Midbrain (tissue), 1 donor: ENCODE measurements around the gene SRM.
"Not testable (repeated sequence)": the region's sequence is repeated elsewhere in the genome, so short reads cannot be mapped to it uniquely, and the experiment has no call there.

Source experiments
- DNase-seq: peaks from one replicate; lab custom pipeline; 2025; lab: John Stamatoyannopoulos, UW

SRM gene

DNA sequence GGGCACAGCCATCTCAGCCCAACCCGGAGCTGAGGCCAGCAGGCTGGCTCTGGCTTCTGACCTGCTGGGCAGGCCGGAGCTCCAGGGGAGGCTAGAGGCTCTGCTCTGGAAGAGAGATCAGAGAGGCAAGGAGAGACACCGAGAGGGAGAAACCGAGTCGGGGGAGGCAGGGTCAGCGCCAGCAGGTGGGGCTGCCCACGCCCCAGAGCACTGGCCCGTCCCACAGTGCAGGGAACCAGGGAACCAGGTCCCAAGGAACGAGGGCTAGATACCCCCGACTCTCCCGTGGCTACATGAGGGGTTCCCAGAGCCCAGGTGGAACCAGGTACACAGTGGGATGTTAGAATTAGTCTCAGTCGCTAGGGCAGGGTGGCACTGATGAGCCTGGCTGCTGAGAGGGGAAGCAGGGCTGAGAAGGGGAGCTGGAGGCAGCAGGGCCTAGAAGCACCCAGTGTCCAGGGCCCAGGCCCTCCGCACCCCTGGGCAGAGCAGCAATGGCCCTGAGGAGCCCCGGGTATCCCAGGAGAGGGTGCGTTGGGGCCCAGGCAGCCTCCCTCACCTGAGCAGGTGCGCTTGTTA lies 14.9 kb downstream of the SRM start:
- no peak for DNase-seq

GRCh38 chr1:11044086-11044848 lies 15.6 kb downstream of the SRM start:
- no peak for DNase-seq

GRCh38 chr1:11042995-11043874 lies 16.6 kb downstream of the SRM start:
- no peak for DNase-seq

- DNase-seq = no peak
Measured at GRCh38 chr1:11042065-11042464, 17.8 kb downstream of the SRM start.

- no peak for DNase-seq
Measured at GRCh38 chr1:11041048-11041447, 18.8 kb downstream of the SRM start.

- not testable (repeated sequence) for DNase-seq
Measured at GRCh38 chr1:11040105-11040429, 19.8 kb downstream of the SRM start.

DNA sequence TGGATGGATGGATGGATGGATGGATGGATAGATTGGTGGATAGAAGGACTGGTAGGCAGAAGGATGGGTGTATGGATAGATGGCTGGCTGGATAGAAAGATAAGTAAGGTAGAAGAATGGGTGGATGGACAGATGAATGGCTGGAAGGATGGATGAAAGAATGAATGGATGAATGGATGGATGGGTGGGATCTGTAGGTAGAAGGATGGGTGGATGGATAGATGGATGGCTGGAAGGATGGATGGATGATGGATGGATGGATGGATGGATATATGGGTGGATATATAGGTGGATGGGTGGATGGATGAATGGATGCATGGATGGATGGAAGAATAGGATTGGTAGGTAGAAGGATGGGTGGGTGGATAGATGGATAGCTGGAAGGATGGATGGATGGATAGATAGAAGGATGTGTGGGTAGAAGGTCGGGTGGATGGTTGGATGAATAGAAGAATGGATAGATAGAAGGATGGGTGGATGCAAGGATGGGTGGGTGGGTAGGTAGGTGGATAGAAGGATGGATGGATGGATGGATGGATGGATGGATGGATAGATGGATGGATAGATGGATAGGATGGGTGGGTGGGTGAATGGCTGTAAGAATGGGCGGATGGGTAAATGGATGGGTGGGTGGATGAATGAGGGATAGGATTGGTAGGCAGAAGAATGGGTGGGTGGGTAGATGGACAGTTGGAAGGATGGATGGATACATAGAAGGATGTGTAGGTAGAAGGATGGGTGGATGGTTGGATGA lies 20.3 kb downstream of the SRM start:
- DNase-seq = no peak

GRCh38 chr1:11037740-11038182 lies 22.1 kb downstream of the SRM start:
- peak; percentile 92 for DNase-seq

GRCh38 chr1:11037019-11037739 lies 22.6 kb downstream of the SRM start:
- not testable (repeated sequence) for DNase-seq

- no peak for DNase-seq
Measured at GRCh38 chr1:11031624-11032262, 28.1 kb downstream of the SRM start.

GRCh38 chr1:11030865-11031264 lies 29.0 kb downstream of the SRM start:
- DNase-seq = no peak

DNA sequence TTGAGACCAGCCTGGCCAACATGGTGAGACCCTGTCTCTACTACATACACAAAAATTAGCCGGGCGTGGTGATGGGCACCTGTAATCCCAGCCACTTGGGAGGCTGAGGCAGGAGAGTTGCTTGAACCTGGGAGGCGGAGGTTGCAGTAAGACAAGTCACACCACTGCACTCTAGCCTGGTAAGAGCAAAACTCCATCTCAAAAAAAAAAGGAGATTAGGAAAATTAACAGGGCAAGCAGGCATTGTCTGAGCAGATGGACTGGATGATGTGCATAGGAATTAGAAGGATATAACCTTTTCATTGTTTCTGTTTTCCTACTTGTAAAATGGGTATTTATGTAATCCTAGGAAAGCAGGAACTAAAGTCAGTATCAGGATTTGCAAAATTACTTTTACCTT lies 31.8 kb downstream of the SRM start:
- DNase-seq = no peak

- DNase-seq = no peak
Measured at GRCh38 chr1:11027316-11027715, 32.5 kb downstream of the SRM start.

- DNase-seq = no peak
Measured at GRCh38 chr1:11026903-11027302, 32.9 kb downstream of the SRM start.

GRCh38 chr1:11026052-11026451 lies 33.8 kb downstream of the SRM start:
- no peak for DNase-seq

GRCh38 chr1:11025618-11026017 lies 34.2 kb downstream of the SRM start:
- no peak for DNase-seq

DNA sequence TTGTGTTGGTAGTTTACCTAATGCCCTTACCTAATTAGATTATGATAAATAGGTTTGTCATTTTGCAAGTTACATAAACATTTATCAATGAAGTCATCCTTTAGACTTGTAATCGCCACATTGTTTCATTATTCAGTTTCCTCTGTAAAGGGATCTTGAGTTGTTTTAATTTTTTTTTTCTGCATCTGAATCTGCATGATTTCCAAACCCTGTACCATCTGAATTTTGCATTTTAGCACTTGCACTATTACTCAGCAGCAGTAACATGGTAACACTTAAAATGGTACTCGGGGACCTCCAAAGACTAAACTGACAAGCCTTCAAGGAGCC lies 35.0 kb downstream of the SRM start:
- no peak for DNase-seq

GRCh38 chr1:11024154-11024873 lies 35.5 kb downstream of the SRM start:
- DNase-seq = no peak

- no peak for DNase-seq
Measured at GRCh38 chr1:11023201-11023600, 36.6 kb downstream of the SRM start.

- DNase-seq = no peak
Measured at GRCh38 chr1:11019971-11020370, 39.8 kb downstream of the SRM start.
